Raji (cell line): ENCODE data around the gene SYTL4.

Experiments used
- POLR2A ChIP-seq: IDR thresholded peaks from 2 replicates; pipeline ENCODE4 v1.6.1; 2011; ENCODE audit warnings: low read depth, low read length, control low read depth; ENCODE audit not compliant: insufficient read depth

Gene SYTL4

GRCh38 chrX:100663642-100664041 lies 68.3 kb downstream of the SYTL4 start:
- no peak for TF ChIP-seq POLR2A

GRCh38 chrX:100662796-100663195 lies 69.1 kb downstream of the SYTL4 start:
- no peak for TF ChIP-seq POLR2A

- no peak for TF ChIP-seq POLR2A
Observed at GRCh38 chrX:100662170-100662569, 69.8 kb downstream of the SYTL4 start.

GRCh38 chrX:100659431-100660137 lies 72.3 kb downstream of the SYTL4 start:
- no peak for TF ChIP-seq POLR2A

GRCh38 chrX:100658941-100659381 lies 73.0 kb downstream of the SYTL4 start:
- TF ChIP-seq POLR2A = no peak

- no peak for TF ChIP-seq POLR2A
Observed at GRCh38 chrX:100654261-100654660, 77.7 kb downstream of the SYTL4 start.

- TF ChIP-seq POLR2A = no peak
Observed at GRCh38 chrX:100652266-100652665, 79.7 kb downstream of the SYTL4 start.

- TF ChIP-seq POLR2A = no peak
Observed at GRCh38 chrX:100650841-100651240, 81.1 kb downstream of the SYTL4 start.

GRCh38 chrX:100649550-100650356 lies 82.2 kb downstream of the SYTL4 start:
- no peak for TF ChIP-seq POLR2A

- no peak for TF ChIP-seq POLR2A
Observed at GRCh38 chrX:100648458-100649417, 83.2 kb downstream of the SYTL4 start.

- no peak for TF ChIP-seq POLR2A
Observed at GRCh38 chrX:100647739-100648138, 84.2 kb downstream of the SYTL4 start.

GRCh38 chrX:100647095-100647494 lies 84.8 kb downstream of the SYTL4 start:
- no peak for TF ChIP-seq POLR2A

- TF ChIP-seq POLR2A = no peak
Observed at GRCh38 chrX:100645106-100645505, 86.8 kb downstream of the SYTL4 start.

- no peak for TF ChIP-seq POLR2A
Observed at GRCh38 chrX:100643956-100644860, 87.7 kb downstream of the SYTL4 start, which contains the start of gene SRPX2. Gene SRPX2 (plus strand): TSS chrX:100644199. CDS start chrX:100646323, 2,124 bp downstream.
